HG03064 (cell line): Measurements from ENCODE around the gene COL4A2.
"Not testable (repeated sequence)": the region's sequence is repeated elsewhere in the genome, so short reads cannot be mapped to it uniquely, and the experiment has no call there.

Experiments
- ATAC-seq: cut with Tn5 transposase; IDR thresholded peaks from one replicate; pipeline ENCODE4 v1.9.1; 2021; ENCODE audit warnings: low read depth; ENCODE audit not compliant: unreplicated experiment

The COL4A2 gene

GRCh38 chr13:110319774-110320509, 12.9 kb downstream of the COL4A2 start:
- no peak for ATAC-seq

DNA sequence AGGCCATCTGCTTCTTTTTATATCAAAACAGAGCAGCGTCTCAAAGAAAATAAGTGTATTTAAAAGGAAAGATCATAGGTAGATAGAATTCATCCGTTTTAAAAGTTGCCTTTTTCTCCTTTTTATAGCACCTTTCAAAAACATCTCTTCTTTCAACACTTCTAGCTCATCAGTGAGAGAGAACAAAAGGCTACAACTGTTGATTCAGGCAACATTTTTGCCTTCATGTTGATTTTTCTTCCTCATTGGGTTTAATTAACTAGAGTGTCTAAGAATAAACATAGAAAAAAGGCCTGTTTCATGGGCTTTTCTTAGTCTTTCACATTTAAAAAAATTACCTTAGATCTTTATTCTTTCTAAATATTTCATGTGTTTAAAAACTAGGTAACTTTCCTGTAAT, 13.6 kb downstream of the COL4A2 start:
- no peak for ATAC-seq

GRCh38 chr13:110321573-110321972, 14.5 kb downstream of the COL4A2 start:
- not testable (repeated sequence) for ATAC-seq

GRCh38 chr13:110322126-110322827, 15.2 kb downstream of the COL4A2 start:
- ATAC-seq: no peak

DNA sequence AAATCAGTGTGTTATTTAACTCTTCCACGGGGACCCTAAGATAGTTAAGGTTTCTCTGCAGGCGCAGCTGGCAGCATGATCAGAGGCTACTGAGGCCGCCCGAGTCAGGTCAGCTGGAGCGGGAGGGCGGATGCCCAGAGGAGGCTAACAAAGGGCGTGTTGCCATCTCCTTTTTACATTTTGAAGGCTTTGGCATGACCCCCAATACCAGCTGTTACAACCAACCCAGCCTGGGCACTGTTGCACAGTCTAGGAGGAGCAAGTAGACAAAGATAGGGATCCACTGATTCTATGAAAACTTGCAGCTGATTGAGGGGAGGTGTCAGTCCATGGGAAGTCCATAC, 15.7 kb downstream of the COL4A2 start:
- ATAC-seq: no peak

DNA sequence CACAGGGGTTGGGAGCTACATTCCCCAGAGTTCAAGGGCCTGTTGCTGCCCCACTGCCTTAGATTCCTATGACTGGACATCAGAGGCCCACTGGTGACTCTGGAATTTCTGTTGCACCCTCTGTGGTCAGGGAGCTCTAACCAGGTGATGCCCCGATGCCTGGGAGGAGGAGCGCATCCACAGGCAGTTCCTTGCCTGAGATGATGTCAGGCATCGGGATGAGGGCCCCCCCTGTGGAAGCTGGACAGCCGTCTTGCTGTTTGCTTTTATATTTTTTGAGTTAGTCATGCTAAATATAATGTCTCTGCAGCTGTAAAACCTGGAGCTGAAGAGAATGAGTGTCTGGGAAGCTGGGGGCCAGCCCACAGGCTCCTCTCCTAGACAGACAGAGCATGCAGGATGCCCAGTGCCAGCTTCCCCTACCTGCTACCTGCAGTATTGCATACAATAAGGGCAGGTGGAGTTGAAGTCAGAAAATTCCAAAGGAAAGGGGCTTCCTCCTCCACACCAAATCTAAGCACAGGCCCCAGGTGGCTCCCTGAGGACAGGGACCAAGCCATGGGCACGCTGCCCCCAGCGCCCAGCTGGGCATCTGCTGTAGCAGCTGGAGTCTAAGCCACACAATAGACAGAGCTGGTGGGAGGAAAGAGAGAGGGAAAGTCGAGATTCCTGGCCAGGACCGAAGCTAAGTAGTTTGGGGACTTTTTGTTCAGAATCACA, 16.2 kb downstream of the COL4A2 start:
- no peak for ATAC-seq

DNA sequence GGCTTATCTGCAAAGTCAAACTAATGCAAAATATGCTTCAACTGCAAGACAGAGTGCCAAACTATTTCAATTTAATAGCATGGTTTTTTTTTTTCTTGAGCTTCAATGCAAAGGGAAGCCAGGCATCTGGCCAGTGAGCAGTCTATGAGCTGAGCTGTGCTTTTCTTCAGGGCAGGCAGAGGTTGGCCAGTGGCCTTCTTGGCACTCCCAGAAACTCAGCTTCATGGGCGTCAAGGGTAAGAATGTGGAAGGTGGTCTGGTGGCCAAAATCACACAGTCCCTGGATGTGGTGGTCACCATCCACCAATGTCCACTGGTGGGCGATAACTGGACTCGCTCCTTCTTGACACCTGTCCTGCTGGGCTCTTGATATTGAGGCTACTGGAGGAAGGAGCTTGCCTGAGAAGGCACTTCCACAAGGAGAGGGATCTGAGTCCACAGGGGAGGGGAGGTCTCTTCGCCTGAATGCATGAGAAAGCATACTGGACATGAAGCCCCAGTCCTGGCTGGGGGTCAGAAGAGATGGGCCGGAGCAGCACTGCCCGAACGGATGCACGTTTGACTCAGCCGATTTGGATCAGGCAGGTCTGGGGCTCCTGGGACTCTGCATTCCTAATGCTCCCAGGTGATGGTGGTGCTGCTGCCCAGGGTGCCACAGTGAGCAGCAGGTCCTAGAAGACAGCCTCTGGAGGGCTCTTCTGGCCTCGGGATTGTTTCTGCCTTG, 17.1 kb downstream of the COL4A2 start:
- no peak for ATAC-seq

DNA sequence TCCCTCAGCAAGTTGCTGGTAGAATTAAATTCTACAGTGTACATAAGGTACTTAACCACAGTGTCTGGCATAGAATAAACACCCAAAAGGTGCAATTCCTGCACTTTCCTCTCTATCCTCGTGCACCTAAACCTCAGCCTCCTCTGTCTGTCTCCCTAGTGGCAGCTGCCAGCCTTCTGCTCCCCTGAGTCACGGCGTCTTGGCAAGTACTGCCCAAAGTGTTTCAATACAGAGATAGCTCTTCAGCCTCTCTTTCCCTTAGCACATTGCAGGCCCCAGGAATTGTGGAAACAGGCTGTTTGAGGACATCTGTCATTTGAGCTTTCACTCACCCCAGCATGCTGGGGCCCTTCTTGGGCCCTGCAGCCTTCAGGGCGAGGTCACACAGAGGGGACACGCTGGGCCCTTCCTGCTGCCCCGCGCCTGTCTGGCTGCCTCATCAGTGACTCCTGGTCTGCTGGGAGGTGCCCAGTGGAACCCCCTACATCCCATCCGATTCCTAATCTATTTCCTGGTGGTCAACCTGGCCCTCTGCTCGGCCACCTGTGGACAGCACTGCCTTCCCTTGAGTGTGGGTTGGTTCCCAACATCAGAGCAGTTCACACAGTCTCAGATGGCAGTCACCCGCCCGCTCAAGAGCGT, 19.3 kb downstream of the COL4A2 start:
- ATAC-seq: no peak

GRCh38 chr13:110327051-110327721, 20.1 kb downstream of the COL4A2 start:
- ATAC-seq: no peak

GRCh38 chr13:110328573-110328972, 21.5 kb downstream of the COL4A2 start:
- ATAC-seq: no peak

- no peak for ATAC-seq
These were observed 22.2 kb downstream of the COL4A2 start for GRCh38 chr13:110329258-110329657.

DNA sequence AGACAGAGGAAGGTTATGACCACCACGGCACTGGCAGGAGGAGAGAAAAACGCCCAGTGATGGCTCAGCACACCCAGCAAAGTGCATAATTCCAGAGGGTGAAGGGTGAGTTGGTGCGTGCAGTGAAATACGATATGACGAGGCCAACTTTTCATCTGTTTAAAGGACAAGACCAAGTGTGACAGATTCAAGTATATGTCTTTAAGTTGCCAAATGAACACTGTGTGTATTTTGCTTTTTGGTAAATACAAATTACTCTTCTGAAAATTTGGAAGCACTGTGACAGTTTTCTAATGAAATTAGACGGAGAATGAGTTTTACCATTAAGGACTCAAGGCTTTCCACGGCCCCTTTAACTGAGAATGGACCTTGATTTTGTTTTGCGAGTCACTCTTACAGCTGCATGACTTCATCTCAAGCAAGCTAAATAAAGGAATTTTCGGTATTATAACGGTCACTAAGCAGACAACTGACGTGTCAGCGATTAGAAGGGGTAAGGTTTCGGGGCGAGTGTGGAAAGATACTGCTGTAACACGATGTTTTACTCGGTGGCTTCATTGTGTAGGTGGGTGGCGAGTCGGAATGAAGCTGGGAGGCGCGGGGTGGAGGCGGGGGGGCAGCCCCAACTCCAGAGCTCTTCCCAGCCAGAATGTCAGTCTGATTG, 22.8 kb downstream of the COL4A2 start:
- ATAC-seq: no peak

GRCh38 chr13:110330491-110331011, 23.5 kb downstream of the COL4A2 start:
- no peak for ATAC-seq

DNA sequence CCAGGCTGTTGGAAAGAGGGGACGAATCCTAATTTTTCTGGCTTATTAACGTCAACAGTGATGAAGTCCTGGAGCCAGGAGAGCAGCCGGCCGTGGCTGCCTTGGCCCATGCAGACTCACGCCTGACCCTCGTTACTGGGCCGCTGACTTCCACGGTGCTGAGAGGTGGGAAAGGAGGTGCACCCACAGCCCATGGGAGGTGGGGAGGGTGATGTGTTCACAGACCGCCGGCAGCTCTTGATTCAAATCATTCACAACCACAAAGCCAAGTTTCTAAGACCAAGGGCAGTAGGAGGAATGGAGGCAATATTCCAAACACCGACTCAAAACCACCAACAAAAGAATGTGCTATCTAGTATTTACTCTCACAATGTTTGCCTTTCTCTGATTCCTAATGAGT, 24.3 kb downstream of the COL4A2 start:
- ATAC-seq: no peak

DNA sequence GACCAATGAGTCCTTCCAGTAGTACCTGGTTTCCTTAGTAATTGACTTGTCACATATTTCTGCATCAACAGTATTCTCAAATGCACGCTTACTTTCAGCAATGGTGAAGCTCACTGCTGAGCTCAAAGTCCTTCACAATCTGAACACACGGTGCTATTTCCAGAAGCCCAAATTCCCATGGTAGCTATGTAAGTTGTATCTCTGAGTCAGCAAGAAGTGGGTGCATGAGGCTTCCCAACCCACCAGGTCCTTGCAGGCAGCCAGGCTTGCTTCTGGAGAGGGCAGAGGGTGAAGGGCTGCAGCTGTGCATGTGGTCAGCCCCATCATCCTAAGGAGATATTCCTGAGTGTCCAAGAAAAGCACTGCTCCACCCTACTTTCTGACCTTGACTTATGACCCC, 25.7 kb downstream of the COL4A2 start:
- ATAC-seq: no peak

DNA sequence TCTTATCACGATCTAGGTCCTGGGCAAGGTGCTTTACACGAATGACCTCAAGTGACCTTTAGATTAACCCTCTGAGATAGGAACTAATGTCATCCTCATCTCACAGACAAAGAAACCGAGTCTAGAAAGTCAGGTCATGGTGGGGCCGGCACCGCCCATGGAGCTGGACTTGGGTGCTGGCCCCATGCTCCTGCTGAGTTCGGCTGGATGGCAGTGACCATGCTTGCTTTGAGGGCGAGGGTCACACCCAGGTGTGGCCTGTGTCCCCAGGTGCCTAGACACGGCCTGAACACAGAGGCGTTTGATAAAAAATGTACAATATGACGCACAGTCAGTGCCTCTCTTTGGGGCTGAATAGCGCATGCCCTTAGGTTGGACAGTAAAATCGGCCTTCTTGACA, 26.8 kb downstream of the COL4A2 start:
- ATAC-seq: no peak

DNA sequence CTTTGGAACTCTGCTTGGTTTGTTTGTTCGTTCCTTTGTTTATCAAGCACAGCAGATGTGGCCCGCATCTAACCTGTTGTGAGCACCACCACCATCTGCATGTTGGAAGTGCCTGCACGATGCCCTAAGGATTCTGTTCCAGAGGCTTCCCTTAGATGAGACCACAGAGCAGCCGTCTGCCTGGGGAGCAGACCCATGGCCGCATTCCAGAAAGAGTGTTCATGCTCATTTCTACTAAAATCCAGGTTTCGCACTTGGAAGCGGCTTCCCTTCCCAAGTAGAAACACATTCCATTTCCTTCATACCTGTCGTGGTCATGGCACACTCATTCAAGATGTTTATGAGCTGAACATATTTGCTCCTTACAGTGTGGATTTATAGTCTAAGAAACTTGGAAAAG, 27.2 kb downstream of the COL4A2 start:
- ATAC-seq: no peak

- ATAC-seq: no peak
These were observed 27.9 kb downstream of the COL4A2 start for GRCh38 chr13:110334841-110335490.

- no peak for ATAC-seq
These were observed 29.0 kb downstream of the COL4A2 start for GRCh38 chr13:110336108-110336507.
